ENCODE measurements around the gene SYT1.

DNA sequence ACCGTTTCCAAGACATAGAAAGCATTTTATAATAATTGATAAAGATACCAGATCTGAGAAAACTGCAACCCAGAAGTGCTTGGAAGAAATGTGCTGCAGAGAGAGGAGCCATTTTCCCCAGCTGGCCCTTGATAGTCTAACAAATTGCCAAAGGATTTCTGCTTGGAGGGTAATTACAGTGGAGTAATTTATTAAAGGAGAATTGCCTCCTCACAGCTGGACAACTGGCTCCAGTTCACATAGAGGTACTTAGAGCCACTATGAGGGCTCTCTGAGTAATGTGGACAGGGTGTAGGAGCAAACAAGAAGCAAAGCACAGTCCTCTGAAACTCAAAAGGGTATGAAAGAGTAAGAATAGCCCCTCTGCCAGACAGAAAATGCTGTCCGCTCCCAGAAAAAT is 335.6 kb downstream of the SYT1 start:
- TF ChIP-seq, protein P1, sequence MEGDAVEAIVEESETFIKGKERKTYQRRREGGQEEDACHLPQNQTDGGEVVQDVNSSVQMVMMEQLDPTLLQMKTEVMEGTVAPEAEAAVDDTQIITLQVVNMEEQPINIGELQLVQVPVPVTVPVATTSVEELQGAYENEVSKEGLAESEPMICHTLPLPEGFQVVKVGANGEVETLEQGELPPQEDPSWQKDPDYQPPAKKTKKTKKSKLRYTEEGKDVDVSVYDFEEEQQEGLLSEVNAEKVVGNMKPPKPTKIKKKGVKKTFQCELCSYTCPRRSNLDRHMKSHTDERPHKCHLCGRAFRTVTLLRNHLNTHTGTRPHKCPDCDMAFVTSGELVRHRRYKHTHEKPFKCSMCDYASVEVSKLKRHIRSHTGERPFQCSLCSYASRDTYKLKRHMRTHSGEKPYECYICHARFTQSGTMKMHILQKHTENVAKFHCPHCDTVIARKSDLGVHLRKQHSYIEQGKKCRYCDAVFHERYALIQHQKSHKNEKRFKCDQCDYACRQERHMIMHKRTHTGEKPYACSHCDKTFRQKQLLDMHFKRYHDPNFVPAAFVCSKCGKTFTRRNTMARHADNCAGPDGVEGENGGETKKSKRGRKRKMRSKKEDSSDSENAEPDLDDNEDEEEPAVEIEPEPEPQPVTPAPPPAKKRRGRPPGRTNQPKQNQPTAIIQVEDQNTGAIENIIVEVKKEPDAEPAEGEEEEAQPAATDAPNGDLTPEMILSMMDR (conservative IDR thresholded peaks at IDR 0.05 in 1 of 2, IDR thresholded peaks at IDR 0.05 in 1 of 2; ENCODE audit: extremely low read depth in 1 of 2, insufficient read depth in 1 of 2, low read depth in 1 of 2, low read length in 2 of 2), result no peak
- TF ChIP-seq EZH2 (IDR thresholded peaks at IDR 0.05; ENCODE audit: borderline replicate concordance, low read length), result no peak

Data from mammary epithelial cell (primary cell).